H1 (cell line): Measurements from ENCODE around the gene UBASH3B. TPM values are rescaled to one million over a fixed set of nuclear protein-coding genes. Genes with fewer than 3 reads are reported as not detected.

Experiments used
- CHD2 ChIP-seq: IDR thresholded peaks from 2 replicates; pipeline ENCODE4 v1.6.1; 2012; ENCODE audit warnings: low read length, improper control_type of control experiment
- CHD7 ChIP-seq: fragments of 300-600 bp; sonication (generic); IDR thresholded peaks from 2 replicates; pipeline ENCODE4 v1.7.1; 2012; ENCODE audit warnings: low read length, moderate library complexity, mild to moderate bottlenecking, inconsistent platforms; ENCODE audit not compliant: insufficient replicate concordance
- EP300 ChIP-seq, 2 experiments: IDR thresholded peaks; 1 replicate in 1 of 2; 2 replicates in 1 of 2; pipeline ENCODE4 v1.6.1; 2011 to 2012; ENCODE audit warnings: low read depth in 2 of 2, low read length in 2 of 2, mild to moderate bottlenecking in 2 of 2, borderline replicate concordance in 1 of 2, inconsistent platforms in 1 of 2, moderate library complexity in 1 of 2
- NRF1 ChIP-seq: IDR thresholded peaks from 2 replicates; pipeline ENCODE4 v1.6.1; 2011; ENCODE audit warnings: mild to moderate bottlenecking, low read depth, low read length, improper control_type of control experiment
- SIRT6 ChIP-seq: IDR thresholded peaks from one replicate; pipeline ENCODE4 v1.7.1; 2012; ENCODE audit warnings: low read length, inconsistent platforms
- SP4 ChIP-seq: IDR thresholded peaks from 2 replicates; pipeline ENCODE4 v1.6.1; 2012; ENCODE audit warnings: low read length, inconsistent platforms
- TBP ChIP-seq: IDR thresholded peaks from 2 replicates; pipeline ENCODE4 v1.6.1; 2011; ENCODE audit warnings: low read depth, low read length, improper control_type of control experiment
- polyA plus RNA-seq, 7 experiments: library from polyadenylated mRNA; depleted of rRNA in 3 of 7; stranded (reverse) in 5 of 7; unstranded in 2 of 7; fragments of >200 nt in 5 of 7; fragments of 200-250 nt in 2 of 7; gene quantifications; 1 replicate in 5 of 7; 2 replicates in 1 of 7; 4 replicates in 1 of 7; pipeline versions ENCODE4 v1.2.1 to v1.2.3, GENCODE V29; 2011 to 2013; ENCODE audit warnings: missing spikeins in 2 of 7, mixed read lengths in 2 of 7
- total RNA-seq: library from RNA; stranded (reverse); fragmentation: NEBNext Ultra II Directional; extraction: Animal tissue kit (Norgen Biotek cat#: 25700); gene quantifications from 2 replicates; pipeline ENCODE4 v1.2.1, GENCODE V29; 2021

UBASH3B gene
- total and polyA plus RNA-seq, 2 of the 8 experiments (the other 6 are each of a cell fraction or from before 2014, with no cell fraction given) = 7.5 to 9.5 TPM

- no peak for TF ChIP-seq CHD7
- no peak for TF ChIP-seq SIRT6
- TF ChIP-seq TBP = no peak
- no peak for TF ChIP-seq CHD2
- TF ChIP-seq SP4 = no peak
- no peak for TF ChIP-seq NRF1
- TF ChIP-seq EP300 (IDR thresholded peaks at IDR 0.05; ENCODE audit: borderline replicate concordance in 1 of 2, low read depth in 2 of 2, low read length in 2 of 2) = no peak
These were observed 121.8 kb downstream of the UBASH3B start (continued) for GRCh38 chr11:122777343-122777742.
